Measurements from ENCODE around the gene OBSL1. TPM values are rescaled to one million over a fixed set of nuclear protein-coding genes. Genes with fewer than 3 reads are reported as not detected.

OBSL1 gene
- total and polyA plus RNA-seq, 10 of the 15 experiments (the other 5 are each of a cell fraction or from before 2014, with no cell fraction given), result 0.14 to 0.77 TPM; not detected in 8

DNA sequence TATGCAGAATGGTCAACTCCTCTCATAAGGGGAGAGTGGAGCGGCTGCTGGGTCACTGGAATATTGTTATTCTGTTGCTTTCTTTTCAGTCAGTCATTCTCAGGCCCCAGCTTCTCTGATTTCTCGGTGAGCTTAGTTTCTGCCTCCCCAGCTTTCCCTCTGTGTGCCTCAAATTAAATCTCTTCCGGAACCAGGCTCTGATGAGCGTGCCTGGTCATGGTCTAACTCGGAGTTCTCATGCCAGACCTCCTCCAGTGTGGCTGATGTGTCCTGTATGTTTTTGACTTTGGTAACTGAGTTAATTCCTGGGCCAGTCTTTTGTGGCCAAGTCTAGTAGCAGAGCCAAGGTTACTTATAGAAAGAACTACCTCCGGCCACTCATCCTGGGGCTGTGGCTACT lies 21.4 kb upstream of the OBSL1 start:
- no peaks in the 10 kb centered on the region for H3K36me3 ChIP-seq (ENCODE audit: control insufficient read depth in 2 of 2, insufficient read depth in 2 of 2, low read length in 1 of 2)
- 54% methylated on average over 6 of the region's 6 CpGs for WGBS (ENCODE audit: insufficient coverage, insufficient replicate concordance, low lambda C conversion rate, missing lambda C conversion rate)
- in situ Hi-C loops (cut with MboI) (no loop called here), intact Hi-C loops (cut with micrococcal nuclease; ENCODE audit: unreplicated experiment) (no loop called here)
- H3K4me2 ChIP-seq (ENCODE audit: control insufficient read depth, insufficient read depth), result no peak overlapping the region
- H4K20me1 ChIP-seq (ENCODE audit: control insufficient read depth, insufficient read depth), result no peaks in the 10 kb centered on the region
- H3K9me3 ChIP-seq (replicated peaks; ENCODE audit: control insufficient read depth, insufficient read depth, low read length), result no peaks in the 10 kb centered on the region
- ChIA-PET POLR2A (no interaction called here), CTCF (no interaction called here), SMC1A (ENCODE audit: uncharacterized antibody, unreplicated experiment) (no interaction called here), RAD21 (ENCODE audit: unreplicated experiment) (no interaction called here)
- H3K27ac ChIP-seq (ENCODE audit: control insufficient read depth, insufficient read depth), result no peak overlapping the region
- H3K4me1 ChIP-seq (ENCODE audit: control insufficient read depth, insufficient read depth, low read length), result no peaks in the 10 kb centered on the region
- H3K4me3 ChIP-seq, result no peak overlapping the region
- TF ChIP-seq, protein P1, sequence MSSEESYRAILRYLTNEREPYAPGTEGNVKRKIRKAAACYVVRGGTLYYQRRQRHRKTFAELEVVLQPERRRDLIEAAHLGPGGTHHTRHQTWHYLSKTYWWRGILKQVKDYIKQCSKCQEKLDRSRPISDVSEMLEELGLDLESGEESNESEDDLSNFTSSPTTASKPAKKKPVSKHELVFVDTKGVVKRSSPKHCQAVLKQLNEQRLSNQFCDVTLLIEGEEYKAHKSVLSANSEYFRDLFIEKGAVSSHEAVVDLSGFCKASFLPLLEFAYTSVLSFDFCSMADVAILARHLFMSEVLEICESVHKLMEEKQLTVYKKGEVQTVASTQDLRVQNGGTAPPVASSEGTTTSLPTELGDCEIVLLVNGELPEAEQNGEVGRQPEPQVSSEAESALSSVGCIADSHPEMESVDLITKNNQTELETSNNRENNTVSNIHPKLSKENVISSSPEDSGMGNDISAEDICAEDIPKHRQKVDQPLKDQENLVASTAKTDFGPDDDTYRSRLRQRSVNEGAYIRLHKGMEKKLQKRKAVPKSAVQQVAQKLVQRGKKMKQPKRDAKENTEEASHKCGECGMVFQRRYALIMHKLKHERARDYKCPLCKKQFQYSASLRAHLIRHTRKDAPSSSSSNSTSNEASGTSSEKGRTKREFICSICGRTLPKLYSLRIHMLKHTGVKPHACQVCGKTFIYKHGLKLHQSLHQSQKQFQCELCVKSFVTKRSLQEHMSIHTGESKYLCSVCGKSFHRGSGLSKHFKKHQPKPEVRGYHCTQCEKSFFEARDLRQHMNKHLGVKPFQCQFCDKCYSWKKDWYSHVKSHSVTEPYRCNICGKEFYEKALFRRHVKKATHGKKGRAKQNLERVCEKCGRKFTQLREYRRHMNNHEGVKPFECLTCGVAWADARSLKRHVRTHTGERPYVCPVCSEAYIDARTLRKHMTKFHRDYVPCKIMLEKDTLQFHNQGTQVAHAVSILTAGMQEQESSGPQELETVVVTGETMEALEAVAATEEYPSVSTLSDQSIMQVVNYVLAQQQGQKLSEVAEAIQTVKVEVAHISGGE (CRISPR knock-in tag; IDR thresholded peaks at IDR 0.05), result no peak
- TF ChIP-seq CREM (IDR thresholded peaks at IDR 0.05; ENCODE audit: low read depth) (no peak), ETV6 (conservative IDR thresholded peaks at IDR 0.05 in 1 of 2, IDR thresholded peaks at IDR 0.05 in 1 of 2; ENCODE audit: borderline replicate concordance in 1 of 2, low read depth in 1 of 2) (no peak), IKZF1 (conservative IDR thresholded peaks at IDR 0.05) (no peak), EED (IDR thresholded peaks at IDR 0.05; ENCODE audit: low read depth) (no peak), RFX5 (IDR thresholded peaks at IDR 0.05; ENCODE audit: low read depth, low read length) (no peak), RAD51 (IDR thresholded peaks at IDR 0.05) (no peak), SREBF1 (IDR thresholded peaks at IDR 0.05; ENCODE audit: low read length) (no peak)
- TF ChIP-seq, protein P2, sequence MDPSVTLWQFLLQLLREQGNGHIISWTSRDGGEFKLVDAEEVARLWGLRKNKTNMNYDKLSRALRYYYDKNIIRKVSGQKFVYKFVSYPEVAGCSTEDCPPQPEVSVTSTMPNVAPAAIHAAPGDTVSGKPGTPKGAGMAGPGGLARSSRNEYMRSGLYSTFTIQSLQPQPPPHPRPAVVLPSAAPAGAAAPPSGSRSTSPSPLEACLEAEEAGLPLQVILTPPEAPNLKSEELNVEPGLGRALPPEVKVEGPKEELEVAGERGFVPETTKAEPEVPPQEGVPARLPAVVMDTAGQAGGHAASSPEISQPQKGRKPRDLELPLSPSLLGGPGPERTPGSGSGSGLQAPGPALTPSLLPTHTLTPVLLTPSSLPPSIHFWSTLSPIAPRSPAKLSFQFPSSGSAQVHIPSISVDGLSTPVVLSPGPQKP (IDR thresholded peaks at IDR 0.05; ENCODE audit: low read depth, low read length), result no peak
- TF ChIP-seq, protein P3, sequence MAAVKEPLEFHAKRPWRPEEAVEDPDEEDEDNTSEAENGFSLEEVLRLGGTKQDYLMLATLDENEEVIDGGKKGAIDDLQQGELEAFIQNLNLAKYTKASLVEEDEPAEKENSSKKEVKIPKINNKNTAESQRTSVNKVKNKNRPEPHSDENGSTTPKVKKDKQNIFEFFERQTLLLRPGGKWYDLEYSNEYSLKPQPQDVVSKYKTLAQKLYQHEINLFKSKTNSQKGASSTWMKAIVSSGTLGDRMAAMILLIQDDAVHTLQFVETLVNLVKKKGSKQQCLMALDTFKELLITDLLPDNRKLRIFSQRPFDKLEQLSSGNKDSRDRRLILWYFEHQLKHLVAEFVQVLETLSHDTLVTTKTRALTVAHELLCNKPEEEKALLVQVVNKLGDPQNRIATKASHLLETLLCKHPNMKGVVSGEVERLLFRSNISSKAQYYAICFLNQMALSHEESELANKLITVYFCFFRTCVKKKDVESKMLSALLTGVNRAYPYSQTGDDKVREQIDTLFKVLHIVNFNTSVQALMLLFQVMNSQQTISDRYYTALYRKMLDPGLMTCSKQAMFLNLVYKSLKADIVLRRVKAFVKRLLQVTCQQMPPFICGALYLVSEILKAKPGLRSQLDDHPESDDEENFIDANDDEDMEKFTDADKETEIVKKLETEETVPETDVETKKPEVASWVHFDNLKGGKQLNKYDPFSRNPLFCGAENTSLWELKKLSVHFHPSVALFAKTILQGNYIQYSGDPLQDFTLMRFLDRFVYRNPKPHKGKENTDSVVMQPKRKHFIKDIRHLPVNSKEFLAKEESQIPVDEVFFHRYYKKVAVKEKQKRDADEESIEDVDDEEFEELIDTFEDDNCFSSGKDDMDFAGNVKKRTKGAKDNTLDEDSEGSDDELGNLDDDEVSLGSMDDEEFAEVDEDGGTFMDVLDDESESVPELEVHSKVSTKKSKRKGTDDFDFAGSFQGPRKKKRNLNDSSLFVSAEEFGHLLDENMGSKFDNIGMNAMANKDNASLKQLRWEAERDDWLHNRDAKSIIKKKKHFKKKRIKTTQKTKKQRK (IDR thresholded peaks at IDR 0.05; ENCODE audit: low read depth, low read length), result no peak
- TF ChIP-seq, protein P4, sequence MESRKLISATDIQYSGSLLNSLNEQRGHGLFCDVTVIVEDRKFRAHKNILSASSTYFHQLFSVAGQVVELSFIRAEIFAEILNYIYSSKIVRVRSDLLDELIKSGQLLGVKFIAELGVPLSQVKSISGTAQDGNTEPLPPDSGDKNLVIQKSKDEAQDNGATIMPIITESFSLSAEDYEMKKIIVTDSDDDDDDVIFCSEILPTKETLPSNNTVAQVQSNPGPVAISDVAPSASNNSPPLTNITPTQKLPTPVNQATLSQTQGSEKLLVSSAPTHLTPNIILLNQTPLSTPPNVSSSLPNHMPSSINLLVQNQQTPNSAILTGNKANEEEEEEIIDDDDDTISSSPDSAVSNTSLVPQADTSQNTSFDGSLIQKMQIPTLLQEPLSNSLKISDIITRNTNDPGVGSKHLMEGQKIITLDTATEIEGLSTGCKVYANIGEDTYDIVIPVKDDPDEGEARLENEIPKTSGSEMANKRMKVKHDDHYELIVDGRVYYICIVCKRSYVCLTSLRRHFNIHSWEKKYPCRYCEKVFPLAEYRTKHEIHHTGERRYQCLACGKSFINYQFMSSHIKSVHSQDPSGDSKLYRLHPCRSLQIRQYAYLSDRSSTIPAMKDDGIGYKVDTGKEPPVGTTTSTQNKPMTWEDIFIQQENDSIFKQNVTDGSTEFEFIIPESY (IDR thresholded peaks at IDR 0.05), result no peak
- no TSS peak for BruUV-seq (replicated peaks)
- ATAC-seq (no peak), FAIRE-seq (no peak), DNase-seq (ENCODE audit: low read depth, low spot score) (no peak)
- H3K79me2 ChIP-seq (ENCODE audit: control insufficient read depth, insufficient read depth, low read length), result no peaks in the 10 kb centered on the region
- H3K9ac ChIP-seq (ENCODE audit: control insufficient read depth, insufficient read depth, low read length), result no peak overlapping the region
- H2AFZ ChIP-seq (ENCODE audit: control insufficient read depth, low read depth, low read length), result no peak overlapping the region
- no peaks in the 10 kb centered on the region; a peak in 1 of 4 replicates for H3K27me3 ChIP-seq (replicated peaks in 1 of 2; ENCODE audit: control insufficient read depth in 2 of 2, insufficient read depth in 2 of 2, low read length in 1 of 2)
